B cell (primary cell): Measurements from ENCODE around the gene TPCN2. TPM values are rescaled to one million over a fixed set of nuclear protein-coding genes. Genes with fewer than 3 reads are reported as not detected.

Experiments
- ATAC-seq: fragments of 200-7000 bp; cut with Tn5 transposase; one replicate; pipeline ENCODE4 v1.10.0; 2021; ENCODE audit warnings: low read depth, mild to moderate bottlenecking, moderate number of reproducible peaks, moderate library complexity
- CTCF ChIA-PET: fragments of 350-600 bp; sonication (Branson Sonifier 250); formaldehyde crosslinking; loops from one replicate; lab custom pipeline; 2021; ENCODE audit warnings: antibody characterized with exemption, inconsistent platforms; lab: Charles Lee
- POLR2A ChIA-PET: fragments of 350-600 bp; sonication (Branson Sonifier 250); formaldehyde crosslinking; loops from one replicate; lab custom pipeline; 2021; ENCODE audit warnings: antibody characterized with exemption; lab: Charles Lee
- DNase-seq: peaks from one replicate; pipeline ENCODE4 v3.0.0; 2013
- H2AFZ ChIP-seq: 2 replicates; pipeline ENCODE4 v1.6.1; 2012; ENCODE audit warnings: mild to moderate bottlenecking, low read depth, low read length; ENCODE audit not compliant: insufficient read depth, poor library complexity, severe bottlenecking
- H3K27ac ChIP-seq, 2 donors: 1 replicate in 1 of 2; 2 replicates in 1 of 2; pipeline ENCODE4 v1.5.1; 2012 to 2013; ENCODE audit warnings: low read length in 2 of 2, mild to moderate bottlenecking in 2 of 2, moderate library complexity in 1 of 2
- H3K27me3 ChIP-seq, 4 experiments: fragments of 200-600 bp in 1 of 4; sonication (generic) in 1 of 4; replicated peaks in 1 of 4; 1 replicate in 2 of 4; 2 replicates in 2 of 4; pipeline versions ENCODE4 v1.6.1 to v1.7.0; 2013 to 2016; ENCODE audit warnings: low read length in 3 of 4, mild to moderate bottlenecking in 2 of 4, mixed read lengths in 1 of 4, moderate library complexity in 1 of 4; ENCODE audit not compliant: insufficient read depth in 4 of 4, control insufficient read depth in 3 of 4; ENCODE audit errors: control extremely low read depth in 1 of 4
- H3K36me3 ChIP-seq, 2 experiments: replicated peaks in 1 of 2; 1 replicate in 1 of 2; 2 replicates in 1 of 2; pipeline versions ENCODE4 v1.6.1 to v1.7.1; 2013; ENCODE audit warnings: low read length in 1 of 2; ENCODE audit not compliant: insufficient read depth in 2 of 2, control insufficient read depth in 1 of 2; ENCODE audit errors: control extremely low read depth in 1 of 2, extremely low read depth in 1 of 2
- H3K4me1 ChIP-seq, 2 donors: fragments of 200-600 bp in 1 of 2; sonication (generic) in 1 of 2; 1 replicate in 1 of 2; 2 replicates in 1 of 2; pipeline versions ENCODE4 v1.5.1 to v1.6.1; 2013 to 2017; ENCODE audit warnings: low read length in 2 of 2; ENCODE audit not compliant: control insufficient read depth in 2 of 2, insufficient read depth in 2 of 2
- H3K4me2 ChIP-seq: replicated peaks from 2 replicates; pipeline ENCODE3; 2012; ENCODE audit warnings: mild to moderate bottlenecking, low read depth, low read length; ENCODE audit not compliant: poor library complexity, severe bottlenecking
- H3K4me3 ChIP-seq, 5 experiments: fragments of 200-600 bp in 1 of 5; sonication (generic) in 1 of 5; 1 replicate in 3 of 5; 2 replicates in 2 of 5; pipeline versions ENCODE4 v1.5.1 to v1.7.0; 2011 to 2016; ENCODE audit warnings: low read length in 4 of 5, mild to moderate bottlenecking in 4 of 5, low read depth in 2 of 5, control low read depth in 1 of 5, moderate library complexity in 1 of 5; ENCODE audit not compliant: insufficient read depth in 1 of 5; ENCODE audit errors: control extremely low read depth in 1 of 5, extremely low read depth in 1 of 5
- H3K79me2 ChIP-seq: fragments of 200-600 bp; sonication (generic); one replicate; pipeline ENCODE4 v1.6.0; 2016; ENCODE audit warnings: low read length; ENCODE audit not compliant: control insufficient read depth, insufficient read depth
- H3K9ac ChIP-seq: fragments of 200-600 bp; sonication (generic); 2 replicates; pipeline ENCODE4 v1.6.1; 2017; ENCODE audit warnings: mild to moderate bottlenecking, low read length, moderate library complexity
- H3K9me3 ChIP-seq, 3 donors: one replicate each; pipeline versions ENCODE4 v1.6.1 to v1.7.1; 2013; ENCODE audit warnings: low read length in 2 of 3; ENCODE audit not compliant: control insufficient read depth in 2 of 3, insufficient read depth in 1 of 3; ENCODE audit errors: control extremely low read depth in 1 of 3
- H4K20me1 ChIP-seq: 2 replicates; pipeline ENCODE4 v1.6.0; 2012; ENCODE audit warnings: mild to moderate bottlenecking, low read length; ENCODE audit not compliant: insufficient read depth, control insufficient read depth, poor library complexity, severe bottlenecking
- H3K27ac Mint-ChIP-seq: one replicate; pipeline ENCODE4 v1.8.0; 2021; ENCODE audit warnings: mixed read lengths
- H3K27me3 Mint-ChIP-seq: one replicate; pipeline ENCODE4 v1.8.0; 2021; ENCODE audit warnings: mixed read lengths
- H3K4me1 Mint-ChIP-seq: one replicate; pipeline ENCODE4 v1.8.0; 2021; ENCODE audit warnings: mixed read lengths
- H3K4me3 Mint-ChIP-seq: one replicate; pipeline ENCODE4 v1.8.0; 2021; ENCODE audit warnings: mixed read lengths
- H3K9me3 Mint-ChIP-seq: one replicate; pipeline ENCODE4 v1.8.0; 2022; ENCODE audit warnings: mixed read lengths; ENCODE audit not compliant: insufficient read depth
- CTCF ChIP-seq: fragments of 200-600 bp; IDR thresholded peaks from one replicate; pipeline ENCODE4 v1.8.0; 2022; ENCODE audit warnings: antibody characterized with exemption, mild to moderate bottlenecking
- EZH2 ChIP-seq: IDR thresholded peaks from 2 replicates; pipeline ENCODE4 v1.6.1; 2012; ENCODE audit warnings: borderline replicate concordance, low read depth, mild to moderate bottlenecking, moderate library complexity, low read length; ENCODE audit not compliant: insufficient read depth, poor library complexity, severe bottlenecking
- WGBS: methylation state at CpG from one replicate; pipeline ENCODE4 v1.1.5; 2013; ENCODE audit warnings: missing lambda C conversion rate; ENCODE audit not compliant: insufficient coverage; 5-methylcytosine and 5-hydroxymethylcytosine counted together
- intact Hi-C: fragments of 100-400 bp; cut with micrococcal nuclease; formaldehyde crosslinking; loops from one replicate; pipeline ENCODE4 v1.10.0; 2022
- polyA plus RNA-seq: library from polyadenylated mRNA; depleted of rRNA; stranded (reverse); fragments of >200 nt; gene quantifications from 2 replicates; pipeline ENCODE4 v1.2.3, GENCODE V29; 2012
- total RNA-seq, 2 donors: library from RNA; stranded (reverse); fragments of 120-200 nt in 1 of 2; gene quantifications; 1 replicate in 1 of 2; 2 replicates in 1 of 2; pipeline versions ENCODE4 v1.2.3 to v1.2.4, GENCODE V29; 2013 to 2022

The TPCN2 gene
- total and polyA plus RNA-seq, 2 donors (not counting 1 experiment from before 2014, with no cell fraction given): 16.8 to 71.4 TPM

GRCh38 chr11:69054397-69055211, 5.9 kb downstream of the TPCN2 start:
- H3K4me1 Mint-ChIP-seq: peaks cover 57% of the 10 kb centered on the region
- Histone ChIP-seq H4K20me1 (peaks cover 28% of the 10 kb centered on the region), H3K9me3 (no peaks in the 10 kb centered on the region), H3K4me2 (no peak overlapping the region), H3K9ac (no peak overlapping the region), H3K36me3 (peaks cover 0 to 23% of the 10 kb centered on the region in 2 experiments), H3K27ac (peak overlapping the region; percentile 92 to 98), H3K27me3 (no peaks in the 10 kb centered on the region), H3K4me1 (peaks cover 35 to 75% of the 10 kb centered on the region in 2 donors), H3K79me2 (peaks cover 53% of the 10 kb centered on the region), H2AFZ (no peak overlapping the region), H3K4me3 (no peak overlapping the region)
- peak overlapping the region; percentile 37 for H3K4me3 Mint-ChIP-seq
- peak overlapping the region; percentile 89 for H3K27ac Mint-ChIP-seq
- DNase-seq (no peak), ATAC-seq (no peak)
- H3K9me3 Mint-ChIP-seq: no peaks in the 10 kb centered on the region
- no peak for TF ChIP-seq CTCF
- no peak for TF ChIP-seq EZH2
- 98% methylated on average over 31 of the region's 31 CpGs for WGBS
- ChIA-PET POLR2A (interaction anchor here (0.7 kb wide), 1 partner anchor 297 kb away, joined by 3 read pairs; no protein-coding TSS in a partner anchor), CTCF (interaction anchor here (1.4 to 2.9 kb wide), 4 partner anchors 10 to 588 kb away, joined by 3 to 11 read pairs (median 6); no protein-coding TSS in a partner anchor)
- H3K27me3 Mint-ChIP-seq: no peaks in the 10 kb centered on the region
- intact Hi-C loops: no loop called here

- Mint-ChIP-seq H3K4me3 (peak overlapping the region; percentile 37), H3K9me3 (no peaks in the 10 kb centered on the region), H3K4me1 (peaks cover 51% of the 10 kb centered on the region), H3K27ac (peak overlapping the region; percentile 89), H3K27me3 (no peaks in the 10 kb centered on the region)
- H4K20me1 ChIP-seq: peaks cover 34% of the 10 kb centered on the region
- intact Hi-C loops: no loop called here
- H3K9me3 ChIP-seq: no peaks in the 10 kb centered on the region
- no peak overlapping the region for H3K4me3 ChIP-seq
- H3K36me3 ChIP-seq: peaks cover 2 to 29% of the 10 kb centered on the region in 2 experiments
- H2AFZ ChIP-seq: no peak overlapping the region
- 97% methylated on average over 20 of the region's 21 CpGs for WGBS
- no peaks in the 10 kb centered on the region for H3K27me3 ChIP-seq
- peak overlapping the region; percentile 92 to 98 for H3K27ac ChIP-seq
- DNase-seq: no peak
- peaks cover 30 to 69% of the 10 kb centered on the region in 2 donors for H3K4me1 ChIP-seq
- ChIA-PET CTCF (interaction anchor here (1.2 to 2.9 kb wide), 6 partner anchors 11 to 615 kb away, joined by 3 to 11 read pairs (median 4); no protein-coding TSS in a partner anchor), POLR2A (interaction anchor here (0.5 to 1.6 kb wide), 4 partner anchors 129 to 298 kb away, joined by 3 to 10 read pairs (median 6); partner anchors contain the start of genes IGHMBP2 and MRPL21)
- H3K9ac ChIP-seq: peak overlapping the region; percentile 60
- TF ChIP-seq CTCF (no peak), EZH2 (no peak)
- H3K79me2 ChIP-seq: peaks cover 53% of the 10 kb centered on the region
- H3K4me2 ChIP-seq: peak overlapping the region; percentile 78
- ATAC-seq: no peak
Measured at GRCh38 chr11:69055212-69055586, 6.5 kb downstream of the TPCN2 start.
